Measurements from ENCODE around the gene EDN3. TPM values are rescaled to one million over a fixed set of nuclear protein-coding genes. Genes with fewer than 3 reads are reported as not detected.

EDN3 gene
- polyA plus RNA-seq, 1 donor from 2014 or later = 0.50 TPM

GRCh38 chr20:59375541-59375940 is 75.1 kb downstream of the EDN3 start:
- H3K36me3 ChIP-seq (ENCODE audit: insufficient read depth, low read length) = no peaks in the 10 kb centered on the region
- TF ChIP-seq CTCF (IDR thresholded peaks at IDR 0.05; ENCODE audit: poor library complexity, severe bottlenecking) = no peak
- no peak for TF ChIP-seq RAD21 (conservative IDR thresholded peaks at IDR 0.05)
- TF ChIP-seq SMC3 (conservative IDR thresholded peaks at IDR 0.05; ENCODE audit: poor library complexity) = no peak
- TF ChIP-seq POLR2AphosphoS5 (IDR thresholded peaks at IDR 0.05) = no peak
- no peak for TF ChIP-seq REST (IDR thresholded peaks at IDR 0.05; ENCODE audit: borderline replicate concordance)
- no peak for TF ChIP-seq MXI1 (conservative IDR thresholded peaks at IDR 0.05; ENCODE audit: poor library complexity, severe bottlenecking)
- no peak for TF ChIP-seq TAF1 (IDR thresholded peaks at IDR 0.05; ENCODE audit: low read depth)
- TF ChIP-seq EP300 (conservative IDR thresholded peaks at IDR 0.05; ENCODE audit: poor library complexity, severe bottlenecking) = no peak
- TF ChIP-seq EZH2 (IDR thresholded peaks at IDR 0.05; ENCODE audit: borderline replicate concordance, insufficient read depth, low read length, poor library complexity, severe bottlenecking) = no peak
- no peaks in the 10 kb centered on the region for H3K9me2 ChIP-seq (ENCODE audit: insufficient read depth, low read length)
- no peak overlapping the region for H2AFZ ChIP-seq (ENCODE audit: low read depth, low read length)
- H3K79me2 ChIP-seq (replicated peaks; ENCODE audit: insufficient read depth, low read length) = no peaks in the 10 kb centered on the region
- no peaks in the 10 kb centered on the region for H3K27me3 ChIP-seq (ENCODE audit: insufficient read depth, low read depth, low read length)
- no peak overlapping the region for H3K9ac ChIP-seq (ENCODE audit: low read length)
- no peak overlapping the region for H3K4me2 ChIP-seq (ENCODE audit: low read length)
- H3K4me3 ChIP-seq (ENCODE audit: low read length) = no peak overlapping the region
- H3K9me3 ChIP-seq (ENCODE audit: low read length) = no peaks in the 10 kb centered on the region
- H3K27ac ChIP-seq (ENCODE audit: low read length) = no peak overlapping the region
- H3F3A ChIP-seq (ENCODE audit: insufficient read depth, low read length, poor library complexity, severe bottlenecking) = no peaks in the 10 kb centered on the region
- H4K20me1 ChIP-seq (ENCODE audit: insufficient read depth) = no peaks in the 10 kb centered on the region

Other genes with a start within 250 kb of the EDN3 start
- 0.14 TPM in 1 of 2 replicates, not detected in the other for gene ZNF831, start 136.8 kb upstream of the EDN3 start, polyA plus RNA-seq